ENCODE results near the gene IL1RL1.
"Not testable (repeated sequence)": the region's sequence is repeated elsewhere in the genome, so short reads cannot be mapped to it uniquely, and the experiment has no call there.

Gene IL1RL1

GRCh38 chr2:102313025-102313424, 1.7 kb downstream of the IL1RL1 start:
- no peak overlapping the region for H3K27ac Mint-ChIP-seq
- no peak overlapping the region for H3K4me3 Mint-ChIP-seq
- H3K27me3 Mint-ChIP-seq = no peaks in the 10 kb centered on the region
- no peaks in the 10 kb centered on the region for H3K9me3 Mint-ChIP-seq
- H3K4me1 Mint-ChIP-seq = no peaks in the 10 kb centered on the region
- H3K36me3 Mint-ChIP-seq = no peaks in the 10 kb centered on the region

DNA sequence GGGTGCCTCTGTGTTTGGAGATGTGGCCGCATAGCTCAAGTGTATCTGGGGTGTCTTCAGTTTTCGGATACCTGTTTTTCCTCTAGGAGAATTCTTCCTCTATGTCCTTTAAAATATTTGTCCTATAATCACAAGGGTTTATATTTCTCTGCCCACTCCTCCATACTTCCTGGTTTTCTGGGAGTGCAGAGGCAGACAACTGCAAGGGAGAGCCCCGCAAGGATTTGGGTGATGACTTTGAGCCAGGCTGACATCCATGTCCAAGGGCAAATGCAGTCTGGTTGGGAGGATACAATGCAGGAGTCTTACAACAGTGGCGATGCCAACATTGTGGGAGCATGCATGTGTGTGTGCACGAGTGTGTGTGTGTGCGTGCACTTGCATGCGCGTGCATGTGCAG, 2.1 kb downstream of the IL1RL1 start:
- H3K4me3 Mint-ChIP-seq = no peak overlapping the region

GRCh38 chr2:102313950-102314349, 2.6 kb downstream of the IL1RL1 start:
- no peak overlapping the region for H3K4me3 Mint-ChIP-seq
- no peaks in the 10 kb centered on the region for H3K9me3 Mint-ChIP-seq
- H3K27me3 Mint-ChIP-seq = no peaks in the 10 kb centered on the region
- H3K4me1 Mint-ChIP-seq = no peaks in the 10 kb centered on the region
- H3K36me3 Mint-ChIP-seq = no peaks in the 10 kb centered on the region
- H3K27ac Mint-ChIP-seq = no peak overlapping the region

More for the DNA sequence above, 2.1 kb downstream of the IL1RL1 start:
- Mint-ChIP-seq H3K27ac (no peak overlapping the region), H3K9me3 (no peaks in the 10 kb centered on the region), H3K27me3 (no peaks in the 10 kb centered on the region), H3K4me1 (no peaks in the 10 kb centered on the region), H3K36me3 (no peaks in the 10 kb centered on the region)

DNA sequence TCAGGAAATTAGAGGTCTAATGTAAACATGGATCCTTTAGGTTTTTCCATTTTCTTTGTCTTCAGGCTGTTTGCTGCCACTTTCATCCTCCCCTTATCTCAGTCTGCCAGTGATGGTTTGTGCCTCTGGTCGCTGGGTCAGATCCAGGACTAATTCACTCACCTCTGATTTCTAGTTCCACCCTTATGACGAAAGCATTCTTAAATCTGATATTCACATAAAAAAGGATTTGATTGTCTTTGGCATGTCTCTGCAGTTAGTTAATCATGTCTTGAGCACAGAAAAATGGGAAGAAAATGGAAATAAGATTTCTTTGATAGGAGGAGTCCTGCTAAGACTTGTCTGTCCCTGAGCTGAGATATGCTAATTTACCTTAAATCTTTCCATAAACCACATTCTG, 4.6 kb downstream of the IL1RL1 start:
- peak overlapping the region; percentile 52 for H3K27ac Mint-ChIP-seq
- H3K9me3 Mint-ChIP-seq = no peaks in the 10 kb centered on the region
- H3K4me1 Mint-ChIP-seq = no peaks in the 10 kb centered on the region
- no peak overlapping the region for H3K4me3 Mint-ChIP-seq
- no peaks in the 10 kb centered on the region for H3K36me3 Mint-ChIP-seq
- no peaks in the 10 kb centered on the region for H3K27me3 Mint-ChIP-seq

GRCh38 chr2:102317715-102318114, 6.4 kb downstream of the IL1RL1 start:
- Mint-ChIP-seq H3K9me3 (no peaks in the 10 kb centered on the region), H3K36me3 (no peaks in the 10 kb centered on the region), H3K27ac (no peak overlapping the region), H3K4me3 (no peak overlapping the region), H3K4me1 (no peaks in the 10 kb centered on the region), H3K27me3 (no peaks in the 10 kb centered on the region)

- H3K36me3 Mint-ChIP-seq = no peaks in the 10 kb centered on the region
- H3K27me3 Mint-ChIP-seq = no peaks in the 10 kb centered on the region
- no peaks in the 10 kb centered on the region for H3K4me1 Mint-ChIP-seq
- H3K9me3 Mint-ChIP-seq = no peaks in the 10 kb centered on the region
- H3K4me3 Mint-ChIP-seq = no peak overlapping the region
- H3K27ac Mint-ChIP-seq = no peak overlapping the region
Observed at GRCh38 chr2:102318437-102318836, 7.1 kb downstream of the IL1RL1 start.

DNA sequence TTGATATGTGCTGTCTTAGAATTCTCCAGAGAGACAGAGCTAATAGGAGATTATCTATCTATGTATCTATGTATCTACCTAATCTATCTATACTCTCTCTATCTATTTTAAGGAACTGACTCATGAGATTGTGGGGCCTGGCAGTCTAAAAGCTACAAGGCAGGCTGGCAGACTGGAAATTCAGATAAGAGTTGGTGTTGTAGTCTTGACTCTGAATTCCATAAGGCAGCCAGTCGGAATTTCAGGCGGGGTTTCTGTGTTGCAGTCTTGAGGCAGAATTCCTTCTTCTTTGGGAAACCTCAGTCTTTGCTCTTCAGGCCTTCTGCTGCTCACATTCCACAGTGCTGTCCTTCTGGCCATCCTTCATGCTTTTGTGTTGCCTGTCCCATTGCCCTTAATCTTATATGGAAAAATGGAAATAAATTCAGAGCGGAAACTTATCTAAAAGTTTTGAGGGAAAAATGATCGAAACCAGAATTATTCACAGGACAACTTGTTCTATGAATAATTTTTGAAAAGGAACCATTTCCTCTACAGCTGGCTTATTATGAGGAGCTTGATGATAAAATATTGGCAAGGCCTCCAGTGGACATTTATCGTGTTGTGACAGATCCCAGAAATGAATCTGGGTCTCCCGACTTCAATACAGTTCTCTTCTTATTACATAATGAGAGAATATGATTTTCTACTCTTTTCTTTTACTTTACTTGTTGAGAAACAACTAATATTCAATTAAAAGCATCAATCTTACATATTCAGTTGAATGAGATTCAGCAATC, 10.8 kb downstream of the IL1RL1 start:
- Mint-ChIP-seq H3K9me3 (no peaks in the 10 kb centered on the region), H3K27me3 (no peaks in the 10 kb centered on the region), H3K27ac (no peak overlapping the region), H3K4me1 (no peaks in the 10 kb centered on the region), H3K4me3 (no peak overlapping the region), H3K36me3 (no peaks in the 10 kb centered on the region)

GRCh38 chr2:102324914-102325313, 13.6 kb downstream of the IL1RL1 start:
- not testable (repeated sequence) for H3K4me3 Mint-ChIP-seq, H3K27me3 Mint-ChIP-seq, H3K27ac Mint-ChIP-seq, H3K4me1 Mint-ChIP-seq, H3K36me3 Mint-ChIP-seq, H3K9me3 Mint-ChIP-seq

DNA sequence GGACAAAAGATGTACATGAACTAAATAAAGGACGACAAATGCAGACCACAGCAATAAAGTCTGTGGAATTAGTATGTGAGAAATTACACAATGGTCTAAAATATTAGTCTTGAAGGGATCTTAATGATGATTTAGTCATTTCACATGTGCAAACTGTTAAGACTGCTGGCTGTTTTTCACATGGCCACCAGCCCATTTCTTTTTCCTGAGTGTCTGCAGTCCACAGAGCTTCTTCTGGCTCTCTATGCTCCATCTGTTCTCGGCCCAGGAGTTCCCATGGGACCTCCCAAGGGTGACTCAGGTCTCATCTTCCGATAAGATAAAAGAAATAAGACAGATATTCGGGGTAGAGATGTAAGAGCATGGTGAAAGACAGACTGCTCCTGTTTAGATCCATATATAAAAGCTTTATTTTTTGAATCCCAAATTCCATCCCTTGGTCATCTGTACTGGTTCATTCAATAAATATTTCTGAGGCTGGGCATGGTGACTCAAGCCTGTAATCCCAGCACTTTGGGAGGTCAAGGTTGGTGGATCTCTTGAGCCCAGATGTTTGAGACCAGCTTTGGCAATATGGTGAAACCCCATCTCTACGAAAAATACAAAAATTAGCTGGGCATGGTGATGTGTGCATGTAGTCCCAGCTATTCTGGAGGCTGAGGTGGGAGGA, 20.1 kb downstream of the IL1RL1 start:
- no peaks in the 10 kb centered on the region for H3K4me1 Mint-ChIP-seq
- no peaks in the 10 kb centered on the region for H3K27me3 Mint-ChIP-seq
- H3K9me3 Mint-ChIP-seq = peaks cover 7% of the 10 kb centered on the region
- no peak overlapping the region for H3K4me3 Mint-ChIP-seq
- H3K27ac Mint-ChIP-seq = no peak overlapping the region
- H3K36me3 Mint-ChIP-seq = peaks cover 2% of the 10 kb centered on the region

DNA sequence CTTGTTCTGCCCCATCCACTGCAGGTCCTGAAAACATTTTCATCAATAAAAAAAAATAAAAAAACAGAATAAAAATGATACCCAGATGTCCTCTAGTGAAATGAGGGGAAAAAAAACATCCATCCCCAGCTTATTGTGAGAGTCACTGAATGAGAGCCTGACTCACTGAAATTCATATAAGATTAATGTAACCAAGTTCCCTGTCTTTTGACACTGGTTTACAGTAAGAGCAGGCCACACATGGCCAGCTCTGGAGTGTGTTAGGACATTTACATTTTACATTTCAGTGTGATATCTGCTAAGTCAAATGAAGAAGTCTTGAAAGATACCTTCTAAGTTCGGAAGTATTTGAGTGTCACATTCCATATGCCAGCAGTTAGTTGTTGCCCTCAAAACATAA, 23.1 kb downstream of the IL1RL1 start:
- H3K27me3 Mint-ChIP-seq = no peaks in the 10 kb centered on the region

DNA sequence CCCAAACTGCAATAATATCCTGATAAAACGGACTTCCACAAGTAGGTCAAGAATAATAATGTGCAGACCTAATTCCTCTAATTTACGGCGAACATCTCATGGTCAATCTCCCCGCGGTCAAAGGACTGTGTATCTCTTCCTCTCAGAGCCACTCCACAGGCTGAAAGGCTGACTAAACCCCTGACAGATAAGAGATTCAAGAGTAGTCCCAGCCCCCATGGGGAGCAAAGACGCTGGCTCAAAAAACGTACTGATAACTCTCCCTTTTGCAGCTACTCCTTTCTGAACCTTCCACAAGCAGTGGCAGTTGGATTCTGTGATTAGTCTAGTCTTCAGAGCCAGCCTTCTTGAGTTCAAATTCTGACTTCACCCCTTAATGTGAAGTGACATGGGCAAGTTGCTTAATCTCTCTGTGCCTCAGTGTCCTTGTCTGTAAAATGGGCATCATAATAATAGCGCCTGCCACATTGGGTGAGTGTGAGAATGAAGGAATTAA, 24.6 kb downstream of the IL1RL1 start:
- no peaks in the 10 kb centered on the region for H3K4me1 Mint-ChIP-seq
- H3K27ac Mint-ChIP-seq = no peak overlapping the region
- H3K9me3 Mint-ChIP-seq = peaks cover 7% of the 10 kb centered on the region
- no peaks in the 10 kb centered on the region for H3K27me3 Mint-ChIP-seq
- H3K36me3 Mint-ChIP-seq = peaks cover 2% of the 10 kb centered on the region
- H3K4me3 Mint-ChIP-seq = no peak overlapping the region

More for the DNA sequence above, 23.1 kb downstream of the IL1RL1 start:
- no peaks in the 10 kb centered on the region for H3K4me1 Mint-ChIP-seq
- no peak overlapping the region for H3K27ac Mint-ChIP-seq
- peaks cover 2% of the 10 kb centered on the region for H3K36me3 Mint-ChIP-seq
- H3K9me3 Mint-ChIP-seq = peaks cover 7% of the 10 kb centered on the region
- H3K4me3 Mint-ChIP-seq = no peak overlapping the region

DNA sequence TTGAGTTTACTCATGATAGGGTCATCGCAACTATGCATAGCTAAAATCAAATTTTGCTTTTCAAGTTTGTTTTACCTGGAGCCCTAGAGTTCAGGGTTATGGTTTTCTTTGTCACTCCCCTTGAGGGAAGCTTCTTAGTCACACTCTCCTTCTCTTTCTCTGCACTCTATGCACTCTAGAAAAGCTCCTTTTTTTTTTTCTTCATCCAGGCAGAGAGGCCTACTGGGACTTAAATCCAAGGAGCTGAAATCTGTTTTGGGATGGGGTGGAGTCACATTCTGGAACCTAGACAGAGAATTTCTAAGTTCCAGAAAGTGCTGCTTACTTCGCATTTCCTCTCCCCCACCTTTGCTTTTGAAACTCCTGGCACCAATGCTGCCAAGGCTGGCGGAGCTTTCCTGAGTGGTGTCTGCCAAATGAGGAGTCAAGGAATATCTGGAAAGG, 25.2 kb downstream of the IL1RL1 start:
- no peaks in the 10 kb centered on the region for H3K27me3 Mint-ChIP-seq
- no peak overlapping the region for H3K4me3 Mint-ChIP-seq
- H3K36me3 Mint-ChIP-seq = peaks cover 2% of the 10 kb centered on the region
- H3K9me3 Mint-ChIP-seq = peaks cover 7% of the 10 kb centered on the region
- H3K4me1 Mint-ChIP-seq = no peaks in the 10 kb centered on the region
- H3K27ac Mint-ChIP-seq = no peak overlapping the region

DNA sequence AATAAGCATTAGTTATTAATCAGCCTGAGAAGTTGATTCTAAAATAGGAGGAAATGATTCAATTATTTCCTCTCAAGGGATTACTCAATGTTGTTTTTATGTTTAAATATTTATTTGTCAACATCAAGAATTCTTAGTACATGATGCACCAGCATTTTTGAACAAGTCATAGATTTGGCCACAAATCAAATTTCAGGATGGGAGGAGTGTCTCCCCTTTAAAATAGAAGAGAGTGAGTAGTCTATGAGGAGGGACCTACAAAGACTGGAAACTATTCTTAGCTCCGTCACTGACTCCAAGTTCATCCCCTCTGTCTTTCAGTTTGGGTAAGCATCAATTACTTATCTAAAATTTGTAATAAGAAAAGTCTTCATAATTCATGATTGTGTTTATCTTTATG, 25.6 kb downstream of the IL1RL1 start:
- Mint-ChIP-seq H3K4me1 (no peaks in the 10 kb centered on the region), H3K27me3 (no peaks in the 10 kb centered on the region), H3K4me3 (no peak overlapping the region), H3K9me3 (peaks cover 7% of the 10 kb centered on the region), H3K36me3 (peaks cover 2% of the 10 kb centered on the region), H3K27ac (no peak overlapping the region)

DNA sequence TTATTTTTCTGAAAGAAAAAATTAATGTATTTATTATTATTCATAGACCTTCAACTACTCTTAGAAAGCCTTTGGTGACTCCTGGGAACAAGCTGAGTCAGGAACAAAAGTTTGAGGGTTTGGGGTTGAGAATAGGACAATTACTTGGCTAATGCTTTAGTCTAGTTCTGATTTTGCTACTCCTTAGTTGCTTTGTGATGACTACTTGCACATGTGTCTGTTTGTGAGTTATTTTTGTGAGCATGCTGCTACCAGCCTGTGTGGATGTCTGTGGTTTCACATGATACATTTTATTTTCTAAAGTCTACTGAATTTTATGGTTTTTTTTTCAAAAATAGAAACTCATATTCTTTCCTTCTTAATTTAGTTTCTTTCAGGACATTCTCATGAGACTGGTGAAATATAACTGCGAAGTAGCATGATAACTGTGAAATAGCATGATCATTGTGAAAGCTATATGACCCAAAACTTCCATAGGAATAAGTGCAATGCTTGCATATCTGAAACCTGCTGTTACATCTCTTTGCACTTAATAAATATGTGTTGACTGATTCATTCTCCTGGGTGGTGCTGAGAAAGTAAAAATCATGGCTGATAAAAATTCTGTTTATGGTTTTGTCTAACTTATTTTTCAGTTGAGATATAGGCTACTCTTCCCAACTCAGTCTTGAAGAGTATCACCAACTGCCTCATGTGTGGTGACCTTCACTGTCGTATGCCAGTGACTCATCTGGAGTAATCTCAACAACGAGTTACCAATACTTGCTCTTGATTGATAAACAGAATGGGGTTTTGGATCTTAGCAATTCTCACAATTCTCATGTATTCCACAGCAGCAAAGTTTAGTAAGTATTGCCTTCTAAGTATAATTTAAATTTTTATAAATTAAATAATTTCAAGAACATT, 26.4 kb downstream of the IL1RL1 start:
- H3K27me3 Mint-ChIP-seq = no peaks in the 10 kb centered on the region
- no peaks in the 10 kb centered on the region for H3K36me3 Mint-ChIP-seq
- H3K9me3 Mint-ChIP-seq = peaks cover under 1% of the 10 kb centered on the region
- no peak overlapping the region for H3K27ac Mint-ChIP-seq
- no peaks in the 10 kb centered on the region for H3K4me1 Mint-ChIP-seq
- no peak overlapping the region for H3K4me3 Mint-ChIP-seq

- Mint-ChIP-seq H3K27ac (no peak overlapping the region), H3K27me3 (no peaks in the 10 kb centered on the region), H3K4me3 (no peak overlapping the region), H3K4me1 (no peaks in the 10 kb centered on the region), H3K36me3 (no peaks in the 10 kb centered on the region), H3K9me3 (no peaks in the 10 kb centered on the region)
Observed at GRCh38 chr2:102340778-102341177, 29.4 kb downstream of the IL1RL1 start.
